Pulmonary artery endothelial cell (primary cell): ENCODE results near the gene FGFRL1. TPM values are rescaled to one million over a fixed set of nuclear protein-coding genes. Genes with fewer than 3 reads are reported as not detected.

Source experiments
- DNase-seq: peaks from one replicate; pipeline ENCODE4 v3.0.0-alpha.2; 2011; ENCODE audit warnings: low read depth, low spot score
- total RNA-seq: library from RNA; depleted of rRNA; stranded (reverse); fragments of >200 nt; gene quantifications from 2 replicates; pipeline ENCODE4 v1.2.3, GENCODE V29; 2014

Gene FGFRL1, protein sequence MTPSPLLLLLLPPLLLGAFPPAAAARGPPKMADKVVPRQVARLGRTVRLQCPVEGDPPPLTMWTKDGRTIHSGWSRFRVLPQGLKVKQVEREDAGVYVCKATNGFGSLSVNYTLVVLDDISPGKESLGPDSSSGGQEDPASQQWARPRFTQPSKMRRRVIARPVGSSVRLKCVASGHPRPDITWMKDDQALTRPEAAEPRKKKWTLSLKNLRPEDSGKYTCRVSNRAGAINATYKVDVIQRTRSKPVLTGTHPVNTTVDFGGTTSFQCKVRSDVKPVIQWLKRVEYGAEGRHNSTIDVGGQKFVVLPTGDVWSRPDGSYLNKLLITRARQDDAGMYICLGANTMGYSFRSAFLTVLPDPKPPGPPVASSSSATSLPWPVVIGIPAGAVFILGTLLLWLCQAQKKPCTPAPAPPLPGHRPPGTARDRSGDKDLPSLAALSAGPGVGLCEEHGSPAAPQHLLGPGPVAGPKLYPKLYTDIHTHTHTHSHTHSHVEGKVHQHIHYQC
- 13.7 and 16.4 TPM in 2 replicates for total RNA-seq

DNA sequence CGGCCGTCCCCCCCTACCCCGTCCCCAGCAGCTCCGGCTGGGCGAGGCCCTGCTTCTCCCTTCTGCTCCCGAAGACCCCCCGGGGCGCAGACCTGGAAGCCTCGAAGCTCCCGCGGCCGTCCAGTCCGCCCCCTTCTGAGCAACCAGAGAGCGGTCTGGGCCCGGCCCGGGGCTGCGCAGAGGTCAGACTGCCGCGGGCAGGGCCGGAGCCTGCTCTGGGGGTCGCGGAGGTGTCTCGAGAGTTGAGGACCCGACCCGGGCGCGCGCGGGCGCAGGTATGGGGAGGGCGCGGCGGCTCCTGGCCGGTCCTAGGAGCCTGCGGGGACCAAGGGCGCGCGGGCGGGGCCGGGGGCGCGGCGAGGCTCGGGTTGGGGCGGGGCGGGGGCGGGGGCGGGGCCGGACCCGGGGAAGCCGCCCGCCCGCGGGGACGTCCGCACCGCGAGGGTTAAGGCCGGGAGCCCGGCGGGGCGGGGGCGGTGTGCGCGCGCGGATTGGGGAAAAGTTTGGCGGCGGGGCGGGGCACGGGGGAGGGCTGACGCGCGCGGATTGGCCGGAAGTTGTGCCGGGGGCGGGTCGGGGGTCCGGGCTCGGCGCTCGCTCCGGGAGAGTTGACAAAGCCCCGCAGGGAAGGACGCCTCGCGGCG lies at the start of gene FGFRL1:
FGFRL1 (plus strand) TSS at position 605 of the 644 bp plus-strand sequence. CDS start 860 bp downstream, outside the sequence.
- peak; percentile 20 for DNase-seq

DNA sequence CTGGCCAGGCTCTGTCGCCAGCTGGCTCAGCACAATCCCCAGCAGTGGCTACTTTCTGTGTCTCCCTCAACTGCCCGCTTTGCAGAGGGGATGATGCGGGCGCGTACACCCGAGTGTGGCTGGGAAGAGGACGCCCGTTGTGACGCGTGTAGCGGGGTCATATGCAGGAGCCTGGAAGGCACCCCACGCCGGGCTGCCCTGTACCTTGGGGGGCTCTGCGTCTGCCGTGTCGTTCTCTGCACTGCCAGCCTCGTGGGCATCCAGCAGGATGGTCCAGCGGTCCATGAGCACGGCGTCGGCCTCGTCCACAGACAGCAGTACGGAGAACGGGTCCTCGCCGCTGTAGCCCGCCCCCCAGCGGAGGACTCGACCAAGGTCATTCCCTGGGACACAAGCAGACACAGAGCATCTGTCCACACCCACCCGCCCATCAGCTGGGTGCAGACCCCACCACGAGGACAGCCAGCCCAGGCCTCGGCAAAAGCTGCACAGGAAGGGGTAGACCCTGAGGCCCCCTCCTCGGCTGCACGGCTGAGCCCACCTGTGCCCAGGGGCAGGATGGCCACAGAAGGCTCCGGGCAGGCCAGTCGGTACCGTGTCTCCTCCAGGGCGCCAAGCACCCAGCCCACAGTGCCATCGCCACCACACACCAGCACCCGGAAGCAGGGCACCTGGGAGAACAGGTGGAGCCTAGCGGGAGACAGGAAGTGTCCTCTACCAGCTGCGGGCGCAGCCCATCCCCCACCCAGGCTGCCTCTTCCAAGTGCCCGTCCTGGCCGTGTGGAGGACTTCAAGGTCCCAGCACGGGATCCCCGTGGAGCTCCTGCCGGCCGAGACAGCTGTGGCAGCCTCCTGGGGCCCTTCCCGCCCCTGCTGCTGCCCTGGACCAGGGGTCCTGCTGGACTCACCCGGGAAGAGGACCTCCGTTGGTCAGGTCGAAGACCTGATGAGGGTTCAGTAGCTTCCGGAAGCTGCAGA lies 48.9 kb upstream of the FGFRL1 start:
- no peak for DNase-seq

DNA sequence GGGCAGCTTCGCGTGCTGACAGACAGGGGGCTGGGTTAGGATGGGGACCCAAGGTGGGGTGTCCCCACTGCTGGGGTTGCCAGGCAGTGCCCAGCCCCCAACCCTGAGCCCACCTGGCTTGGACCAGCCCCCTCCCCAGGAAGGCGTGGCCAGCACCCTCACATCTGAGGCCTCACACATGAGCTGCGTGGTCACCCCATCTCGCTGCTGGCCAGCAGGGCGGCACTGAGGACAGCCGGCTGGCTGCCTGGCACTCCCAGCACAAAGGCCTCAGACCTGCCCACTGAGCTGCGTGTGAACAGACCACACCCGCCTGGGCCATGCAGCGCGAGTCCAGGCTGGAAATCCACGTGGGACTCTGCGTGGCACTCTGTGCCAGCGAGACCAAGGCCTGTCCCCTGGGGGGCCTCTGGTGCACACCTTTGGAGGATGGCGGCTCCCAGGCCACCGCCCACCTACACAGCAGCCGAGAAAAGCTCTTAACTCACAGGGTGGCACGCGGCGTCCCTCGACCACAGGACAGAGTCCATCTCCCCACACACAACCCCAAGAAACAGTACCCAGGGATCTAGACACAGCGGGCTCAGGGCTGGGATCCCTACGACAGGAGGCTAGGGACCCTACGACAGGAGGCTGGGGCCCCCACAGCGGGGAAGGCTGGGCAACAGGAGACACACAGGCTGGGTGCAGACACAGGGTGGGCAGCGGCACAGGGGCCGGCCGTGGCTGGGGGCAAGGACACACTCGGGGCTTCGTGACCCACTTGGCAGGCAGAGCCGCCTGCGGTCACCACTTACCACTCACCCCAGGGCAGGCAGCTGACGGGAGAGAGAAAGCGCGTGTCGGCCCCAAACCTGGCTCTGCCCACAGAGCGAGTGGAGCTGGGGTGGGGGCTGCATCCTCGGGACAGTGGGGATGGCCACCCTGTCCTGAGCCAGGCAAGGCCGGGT lies 47.9 kb upstream of the FGFRL1 start:
- DNase-seq: no peak

GRCh38 chr4:964346-965025 lies 46.9 kb upstream of the FGFRL1 start:
- no peak for DNase-seq

DNA sequence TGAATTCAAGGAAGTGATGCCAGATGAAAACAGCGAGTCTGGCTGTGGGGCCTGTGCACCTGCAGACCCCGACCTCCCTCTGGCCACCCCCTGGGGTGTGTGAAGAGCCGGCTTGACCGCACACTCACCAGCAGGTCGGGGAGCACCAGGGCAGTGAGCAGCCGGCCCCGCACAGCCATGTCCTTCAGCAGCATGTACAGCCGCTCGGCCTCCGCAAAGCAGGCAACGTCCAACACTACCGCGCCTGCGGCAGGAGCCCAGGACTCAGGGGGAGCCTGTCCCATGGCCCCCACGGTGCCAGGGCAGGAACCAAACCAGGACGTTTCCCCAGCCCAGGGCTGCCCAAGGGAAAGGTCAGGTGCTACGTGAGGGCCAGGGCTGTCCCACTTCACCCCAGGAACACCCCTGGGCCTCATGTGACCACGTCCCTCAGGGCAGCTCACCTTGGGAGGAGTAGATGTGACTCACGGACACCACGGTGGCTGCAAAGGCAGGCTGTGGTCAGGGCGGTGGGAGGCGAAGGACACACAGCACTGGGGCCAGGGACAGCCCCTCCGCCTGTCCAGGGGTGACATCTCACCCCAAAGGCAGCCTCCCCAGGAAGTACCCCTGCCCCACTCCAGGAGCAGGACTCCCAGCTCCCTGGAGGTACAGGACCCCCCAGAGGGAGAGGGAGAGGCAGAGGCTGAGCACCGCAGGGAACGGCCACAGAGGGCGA lies 46.2 kb upstream of the FGFRL1 start:
- no peak for DNase-seq

GRCh38 chr4:965766-966134 lies 45.7 kb upstream of the FGFRL1 start:
- DNase-seq: no peak

GRCh38 chr4:966266-967112 lies 44.9 kb upstream of the FGFRL1 start:
- no peak for DNase-seq

DNA sequence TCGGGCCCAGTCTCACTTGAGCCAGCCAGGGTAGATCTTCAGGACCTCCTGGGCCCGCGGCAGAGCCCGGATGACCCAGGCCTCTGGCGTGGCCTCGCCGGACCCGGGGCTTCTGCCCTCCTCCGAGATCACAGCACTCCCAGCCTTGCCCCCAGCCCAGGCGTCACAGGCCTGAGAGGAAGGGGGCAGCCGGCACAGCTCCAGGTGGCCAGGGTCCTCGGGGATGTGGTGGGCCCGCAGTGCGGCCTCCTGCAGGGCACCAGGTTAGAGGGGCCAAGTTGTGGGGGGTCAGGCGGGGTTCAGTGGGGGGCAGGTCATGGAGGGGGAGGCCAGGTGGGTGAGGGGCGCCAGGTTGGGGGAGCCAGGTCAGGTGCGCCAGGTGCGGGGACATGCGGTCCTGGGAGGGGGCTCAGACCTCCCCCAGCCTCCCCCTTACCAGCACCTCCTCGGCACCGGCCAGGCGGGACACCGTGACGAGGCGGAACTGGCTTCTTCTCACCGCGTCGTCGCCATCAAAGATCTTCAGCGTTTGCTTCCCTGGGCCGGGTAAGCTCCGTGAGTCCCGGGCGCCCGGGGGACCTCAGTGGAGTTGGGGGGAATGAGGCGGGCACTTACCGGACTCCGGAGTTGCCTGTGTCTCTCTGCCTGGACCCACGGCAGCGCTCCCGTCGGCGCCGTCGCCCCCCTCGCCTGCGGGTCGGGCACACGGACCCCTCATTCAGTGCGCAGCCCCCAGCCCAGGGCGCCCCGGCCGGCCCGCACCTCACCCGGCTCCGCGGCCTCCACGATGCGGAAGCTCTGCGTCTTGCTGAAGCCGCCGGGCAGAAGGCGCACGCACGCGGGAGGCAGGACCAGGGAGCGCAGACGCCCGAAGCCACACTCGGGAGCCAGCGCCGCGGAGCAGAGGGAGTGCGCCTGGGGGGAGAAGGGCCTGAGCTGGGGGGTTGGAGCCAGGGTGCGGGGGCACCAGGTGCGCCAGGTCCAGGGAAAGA lies 44.0 kb upstream of the FGFRL1 start:
- no peak for DNase-seq

GRCh38 chr4:968221-968620 lies 43.2 kb upstream of the FGFRL1 start:
- DNase-seq: no peak

DNA sequence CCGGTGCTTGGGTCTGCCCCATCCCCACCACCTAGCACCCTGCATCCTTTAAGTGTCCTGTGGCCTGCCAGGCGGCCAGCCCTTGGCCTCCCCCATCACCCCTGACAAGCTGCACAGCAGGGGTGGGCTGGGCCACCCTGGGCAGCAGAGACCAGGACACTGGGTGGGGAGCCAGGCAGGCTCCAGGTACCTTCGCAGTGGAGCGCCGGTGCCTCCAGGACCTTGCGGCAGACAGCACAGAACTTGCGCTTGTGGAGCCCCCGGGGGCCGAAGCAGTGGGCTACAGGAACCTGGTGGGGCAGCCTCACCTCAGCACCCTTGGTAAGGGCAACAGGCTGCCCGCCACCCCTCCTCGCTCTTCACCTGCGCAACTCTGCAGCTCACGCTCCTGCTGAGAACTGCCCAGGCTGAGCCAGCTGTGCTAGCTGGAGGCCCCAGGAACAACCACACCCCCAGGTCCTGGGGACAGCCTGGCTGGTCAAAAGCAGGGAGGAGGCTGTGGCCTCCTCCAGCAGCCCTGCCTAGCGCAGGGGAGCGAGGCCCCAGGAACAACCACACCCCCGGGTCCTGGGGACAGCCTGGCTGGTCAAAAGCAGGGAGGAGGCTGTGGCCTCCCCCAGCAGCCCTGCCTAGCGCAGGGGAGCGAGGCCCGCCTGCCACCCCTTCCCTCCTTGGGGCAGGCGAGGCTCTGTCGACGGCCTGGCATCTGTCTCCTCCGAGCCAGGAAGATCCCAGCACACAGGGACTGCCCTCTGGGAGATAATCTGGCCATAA lies 42.6 kb upstream of the FGFRL1 start:
- DNase-seq: no peak

GRCh38 chr4:970046-970745 lies 41.2 kb upstream of the FGFRL1 start:
- no peak for DNase-seq

DNA sequence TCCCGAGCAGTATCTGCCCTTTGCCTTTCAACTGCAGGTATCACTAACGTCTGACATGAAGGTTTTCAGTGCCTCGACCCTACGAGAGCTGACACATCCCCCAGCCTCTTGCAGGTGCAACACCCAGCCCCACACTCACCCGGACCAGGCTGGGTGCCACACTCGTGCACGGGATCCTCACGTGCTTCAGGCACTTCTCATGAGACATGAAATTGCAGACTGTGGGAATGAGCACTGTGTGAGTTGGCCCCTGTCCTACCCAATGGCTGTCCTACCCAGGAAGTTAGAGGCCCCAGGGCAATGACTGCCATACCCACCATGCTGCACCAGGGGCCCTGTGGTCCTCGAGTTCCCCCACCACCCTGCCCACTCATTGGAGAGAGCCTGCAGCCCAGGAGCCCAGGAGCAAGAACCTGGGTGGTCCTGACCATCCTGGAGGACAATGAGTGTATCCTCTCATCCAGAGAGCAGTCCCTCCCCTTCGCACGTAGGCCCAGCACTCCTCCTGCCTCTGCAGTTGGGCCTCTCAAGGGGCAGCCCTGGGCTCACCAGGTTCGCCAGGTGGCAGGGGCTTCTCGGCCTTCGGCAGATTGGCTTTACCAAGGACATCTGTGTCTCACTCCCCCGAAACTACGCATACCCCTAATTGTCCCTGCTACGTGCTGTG lies 40.4 kb upstream of the FGFRL1 start:
- no peak for DNase-seq

- DNase-seq: no peak
These were observed 39.5 kb upstream of the FGFRL1 start for GRCh38 chr4:971666-972500.
